Right lobe of liver (tissue), 6 donors: ENCODE data around the gene TANK. TPM values are rescaled to one million over a fixed set of nuclear protein-coding genes. Genes with fewer than 3 reads are reported as not detected.
A peak's percentile ranks its signal among the peaks of the same experiment; 100 is the strongest.

Experiments used
- ATAC-seq, 4 donors: fragments of 200-7000 bp; cut with Tn5 transposase; one replicate each; pipeline ENCODE4 v1.9.1; 2020; ENCODE audit warnings: mild to moderate bottlenecking in 4 of 4, moderate library complexity in 4 of 4
- DNase-seq, 3 donors: peaks; one replicate each; pipeline ENCODE4 v3.0.0-alpha.2; 2020
- H3K27ac ChIP-seq, 3 donors: fragments of 200-600 bp; one replicate each; pipeline ENCODE4 v1.8.0; 2022
- H3K27me3 ChIP-seq, 2 donors: fragments of 200-600 bp; one replicate each; pipeline ENCODE4 v1.8.0; 2022
- H3K36me3 ChIP-seq, 4 donors: fragments of 200-600 bp; sonication (generic) in 1 of 4; one replicate each; pipeline versions ENCODE4 v1.5.1 to v1.8.0; 2017 to 2022; ENCODE audit warnings: control low read depth in 1 of 4
- H3K4me1 ChIP-seq, 4 donors: fragments of 200-600 bp; sonication (generic) in 1 of 4; one replicate each; pipeline versions ENCODE4 v1.5.1 to v1.8.0; 2017 to 2022; ENCODE audit warnings: control low read depth in 1 of 4
- H3K4me3 ChIP-seq, 3 donors: fragments of 200-600 bp; one replicate each; pipeline ENCODE4 v1.8.0; 2022
- H3K9me3 ChIP-seq, 4 donors: fragments of 200-600 bp; sonication (generic) in 1 of 4; one replicate each; pipeline versions ENCODE4 v1.5.1 to v1.8.0; 2017 to 2022; ENCODE audit warnings: control low read depth in 1 of 4
- CTCF ChIP-seq, 4 donors: fragments of 200-600 bp in 3 of 4; fragments of 450-650 bp in 1 of 4; IDR thresholded peaks; one replicate each; pipeline versions ENCODE4 v1.5.1 to v1.8.0; 2016 to 2022; ENCODE audit warnings: antibody characterized with exemption in 4 of 4, mild to moderate bottlenecking in 2 of 4
- POLR2A ChIP-seq: fragments of 450-650 bp; IDR thresholded peaks from one replicate; pipeline ENCODE4 v1.6.1; 2017; ENCODE audit warnings: antibody characterized with exemption, mild to moderate bottlenecking
- WGBS: methylation state at CpG from one replicate; pipeline ENCODE4 v1.1.6; 2018; ENCODE audit warnings: low coverage, low lambda C conversion rate; ENCODE audit not compliant: insufficient coverage; ENCODE audit errors: missing lambda C conversion rate; 5-methylcytosine and 5-hydroxymethylcytosine counted together
- intact Hi-C, 2 donors: fragments of 100-400 bp; cut with DNase I; formaldehyde crosslinking; loops; one replicate each; pipeline versions ENCODE4 v1.11.2 to v1.14.1; 2022
- total RNA-seq, 6 experiments: library from RNA; depleted of rRNA in 2 of 6; stranded (reverse); fragments of >200 nt in 2 of 6; fragmentation: NEBNext Ultra II Directional in 3 of 6; extraction: Animal tissue kit (Norgen Biotek cat#: 25700) in 3 of 6; gene quantifications; one replicate each; pipeline versions ENCODE4 v1.1.0 to v1.2.4, GENCODE V29; 2016 to 2023
- donor health status: DM: no; HTN: yes; CAD: no.
- donor health status: DM: no; HTN: no; CAD: no.
- donor health status: DM: no; HTN: no; CAD: no.
- donor health status: DM: no; HTN: yes; CAD: no.
- donor health status: DM: no; HTN: yes; CAD: no.

TANK gene
- total RNA-seq, 6 experiments from 2014 or later: 25.4 to 46.4 (median 36.0) TPM

DNA sequence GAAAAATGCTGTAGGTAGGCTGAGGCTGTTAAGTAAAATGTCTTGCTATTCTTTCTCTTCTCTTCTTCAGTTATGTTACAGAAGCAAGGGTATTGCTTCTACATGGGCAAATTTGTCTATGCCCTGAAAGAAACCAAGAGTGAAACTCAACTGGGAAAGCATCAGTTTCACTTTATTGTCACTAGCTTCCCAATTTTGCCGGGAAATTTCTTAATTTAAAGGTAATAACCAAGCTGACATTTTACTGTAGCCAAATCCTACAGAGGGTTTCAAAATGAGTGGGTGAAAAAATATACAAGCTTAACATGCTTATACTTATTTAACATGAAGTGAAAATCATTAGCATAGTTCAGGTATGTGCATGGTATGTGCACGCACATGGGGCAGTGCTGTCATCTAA is 3.2 kb downstream of the TANK start:
- H3K9me3 ChIP-seq: no peaks in the 10 kb centered on the region
- TF ChIP-seq CTCF (IDR thresholded peaks at IDR 0.05): no peak
- no peak for TF ChIP-seq POLR2A
- H3K27ac ChIP-seq: no peak overlapping the region
- H3K4me1 ChIP-seq: peaks cover 0 to 51% (median 14%) of the 10 kb centered on the region in 4 donors
- peaks cover 0 to 13% (median 5%) of the 10 kb centered on the region in 4 donors for H3K36me3 ChIP-seq
- intact Hi-C loops: no loop called here
- H3K27me3 ChIP-seq: no peaks in the 10 kb centered on the region
- no peak for ATAC-seq
- H3K4me3 ChIP-seq: no peak overlapping the region
- DNase-seq: no peak
- WGBS: 80% methylated on average over 2 of the region's 2 CpGs

DNA sequence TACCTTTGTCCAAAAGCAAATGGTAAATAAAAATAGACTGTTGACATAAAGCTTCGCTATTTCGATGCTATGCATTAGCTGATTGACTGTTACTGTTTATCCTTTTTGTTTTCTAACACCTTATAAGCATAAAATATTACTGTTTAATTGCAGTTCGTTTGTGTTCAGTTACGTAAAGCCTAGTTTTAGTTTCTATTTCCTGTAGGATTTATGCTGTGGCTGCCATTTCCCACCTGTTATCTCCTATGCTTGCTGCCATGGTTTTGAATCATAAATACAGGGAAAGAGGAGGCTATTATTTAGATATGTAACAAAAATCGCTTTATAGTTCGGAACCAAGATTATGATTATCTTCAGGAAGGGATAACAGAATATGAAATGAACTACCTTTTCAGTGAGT is 3.9 kb downstream of the TANK start:
- intact Hi-C loops: no loop called here
- H3K4me1 ChIP-seq: peaks cover 0 to 53% (median 14%) of the 10 kb centered on the region in 4 donors
- DNase-seq (no peak), ATAC-seq (no peak)
- H3K27me3 ChIP-seq: no peaks in the 10 kb centered on the region
- no peak overlapping the region for H3K27ac ChIP-seq
- peaks cover 0 to 13% (median 5%) of the 10 kb centered on the region in 4 donors for H3K36me3 ChIP-seq
- 77% methylated on average over 6 of the region's 6 CpGs for WGBS
- H3K9me3 ChIP-seq: no peaks in the 10 kb centered on the region
- no peak overlapping the region for H3K4me3 ChIP-seq
- TF ChIP-seq POLR2A (no peak), CTCF (IDR thresholded peaks at IDR 0.05) (no peak)

GRCh38 chr2:161165266-161165665 is 5.0 kb downstream of the TANK start:
- H3K4me1 ChIP-seq: peaks cover 0 to 57% (median 14%) of the 10 kb centered on the region in 4 donors
- H3K4me3 ChIP-seq: no peak overlapping the region
- DNase-seq (no peak), ATAC-seq (no peak)
- H3K36me3 ChIP-seq: peaks cover 0 to 13% (median 5%) of the 10 kb centered on the region in 4 donors
- intact Hi-C loops: no loop called here
- H3K27me3 ChIP-seq: no peaks in the 10 kb centered on the region
- H3K9me3 ChIP-seq: no peaks in the 10 kb centered on the region
- no peak overlapping the region for H3K27ac ChIP-seq
- TF ChIP-seq POLR2A (no peak), CTCF (IDR thresholded peaks at IDR 0.05) (no peak)

GRCh38 chr2:161165811-161166210 is 5.6 kb downstream of the TANK start:
- no peak for ATAC-seq
- peaks cover 0 to 13% (median 5%) of the 10 kb centered on the region in 4 donors for H3K36me3 ChIP-seq
- DNase-seq: no peak
- no peak overlapping the region for H3K4me3 ChIP-seq
- H3K27me3 ChIP-seq: no peaks in the 10 kb centered on the region
- peaks cover 0 to 62% (median 17%) of the 10 kb centered on the region in 4 donors for H3K4me1 ChIP-seq
- 53% methylated on average over 1 of the region's 1 CpG for WGBS
- H3K9me3 ChIP-seq: no peaks in the 10 kb centered on the region
- no peak for TF ChIP-seq CTCF (IDR thresholded peaks at IDR 0.05)
- no peak for TF ChIP-seq POLR2A
- intact Hi-C loops: no loop called here
- H3K27ac ChIP-seq: peak overlapping the region in 1 of 3 donors; percentile 7
